NT2/D1 (cell line): ENCODE measurements around the gene ERBB2.
"Not testable (repeated sequence)": the region's sequence is repeated elsewhere in the genome, so short reads cannot be mapped to it uniquely, and the experiment has no call there.

Source experiments
- DNase-seq: peaks from one replicate; pipeline ENCODE4 v3.0.0-alpha.2; 2011; ENCODE audit warnings: low read depth, low spot score
- H3K27me3 ChIP-seq: 2 replicates; pipeline ENCODE4 v1.6.0; 2011; ENCODE audit warnings: mild to moderate bottlenecking; ENCODE audit not compliant: insufficient read length, insufficient read depth
- H3K36me3 ChIP-seq: 2 replicates; pipeline ENCODE4 v1.6.1; 2011; ENCODE audit warnings: mild to moderate bottlenecking, low read length, mixed read lengths; ENCODE audit not compliant: insufficient read depth, insufficient read length
- H3K4me1 ChIP-seq: 2 replicates; pipeline ENCODE4 v1.5.1; 2011; ENCODE audit not compliant: insufficient read depth, insufficient read length
- H3K4me3 ChIP-seq: 2 replicates; pipeline ENCODE4 v1.5.1; 2011; ENCODE audit warnings: low read depth; ENCODE audit not compliant: insufficient read length
- H3K9ac ChIP-seq: 2 replicates; pipeline ENCODE4 v1.6.0; 2011; ENCODE audit warnings: low read depth; ENCODE audit not compliant: insufficient read length
- H3K9me3 ChIP-seq: 2 replicates; pipeline ENCODE4 v1.5.1; 2011; ENCODE audit warnings: mild to moderate bottlenecking, low read length; ENCODE audit not compliant: insufficient read depth
- SUZ12 ChIP-seq: IDR thresholded peaks from 2 replicates; pipeline ENCODE4 v1.6.1; 2011; ENCODE audit not compliant: insufficient read length, insufficient read depth; ENCODE audit errors: extremely low read depth
- YY1 ChIP-seq: IDR thresholded peaks from 2 replicates; pipeline ENCODE4 v1.6.1; 2011; ENCODE audit not compliant: insufficient read length, insufficient read depth
- ZNF274 ChIP-seq: IDR thresholded peaks from 2 replicates; pipeline ENCODE4 v1.6.1; 2011; ENCODE audit warnings: mild to moderate bottlenecking, low read depth, low read length

The ERBB2 gene

GRCh38 chr17:39757176-39757662 lies 57.4 kb downstream of the ERBB2 start:
- H3K36me3 ChIP-seq, result no peaks in the 10 kb centered on the region
- H3K4me3 ChIP-seq, result no peak overlapping the region
- TF ChIP-seq SUZ12 (no peak), YY1 (no peak), ZNF274 (no peak)
- no peak for DNase-seq
- no peaks in the 10 kb centered on the region for H3K27me3 ChIP-seq
- no peak overlapping the region for H3K9ac ChIP-seq
- H3K9me3 ChIP-seq, result no peaks in the 10 kb centered on the region
- H3K4me1 ChIP-seq, result peaks cover 26% of the 10 kb centered on the region

GRCh38 chr17:39757931-39758873 lies 58.3 kb downstream of the ERBB2 start:
- H3K9ac ChIP-seq, result no peak overlapping the region
- DNase-seq, result no peak

GRCh38 chr17:39759204-39759603 lies 59.3 kb downstream of the ERBB2 start:
- Histone ChIP-seq H3K9ac (no peak overlapping the region), H3K4me3 (no peak overlapping the region), H3K36me3 (no peaks in the 10 kb centered on the region), H3K9me3 (no peaks in the 10 kb centered on the region), H3K4me1 (peaks cover 22% of the 10 kb centered on the region), H3K27me3 (no peaks in the 10 kb centered on the region)
- no peak for DNase-seq
- TF ChIP-seq ZNF274 (no peak), YY1 (no peak), SUZ12 (no peak)

More at GRCh38 chr17:39757931-39758873, 58.3 kb downstream of the ERBB2 start:
- TF ChIP-seq SUZ12, result no peak
- no peak for TF ChIP-seq YY1
- TF ChIP-seq ZNF274, result no peak
- Histone ChIP-seq H3K9me3 (no peaks in the 10 kb centered on the region), H3K4me3 (no peak overlapping the region), H3K27me3 (no peaks in the 10 kb centered on the region), H3K4me1 (peaks cover 22% of the 10 kb centered on the region), H3K36me3 (no peaks in the 10 kb centered on the region)

GRCh38 chr17:39761861-39762496 lies 62.1 kb downstream of the ERBB2 start:
- Histone ChIP-seq H3K4me3 (no peak overlapping the region), H3K36me3 (no peaks in the 10 kb centered on the region), H3K27me3 (no peaks in the 10 kb centered on the region), H3K9ac (no peak overlapping the region), H3K9me3 (peaks cover 14% of the 10 kb centered on the region), H3K4me1 (peaks cover 4% of the 10 kb centered on the region)
- no peak for DNase-seq
- TF ChIP-seq SUZ12 (no peak), ZNF274 (no peak), YY1 (no peak)

- no peaks in the 10 kb centered on the region for H3K27me3 ChIP-seq
- no peak overlapping the region for H3K4me3 ChIP-seq
- no peak for DNase-seq
- H3K9me3 ChIP-seq, result peaks cover 14% of the 10 kb centered on the region
- no peak for TF ChIP-seq ZNF274
- TF ChIP-seq SUZ12, result no peak
- TF ChIP-seq YY1, result no peak
- H3K9ac ChIP-seq, result no peak overlapping the region
- H3K4me1 ChIP-seq, result no peaks in the 10 kb centered on the region
- H3K36me3 ChIP-seq, result no peaks in the 10 kb centered on the region
Measured at GRCh38 chr17:39763051-39763820, 63.4 kb downstream of the ERBB2 start.

- H3K4me1 ChIP-seq, H3K4me3 ChIP-seq, H3K27me3 ChIP-seq, H3K9ac ChIP-seq, DNase-seq, H3K36me3 ChIP-seq: not testable (repeated sequence)
- H3K9me3 ChIP-seq, result peaks cover 14% of the 10 kb centered on the region
Measured at GRCh38 chr17:39764171-39764570, 64.3 kb downstream of the ERBB2 start.

- peaks cover 14% of the 10 kb centered on the region for H3K9me3 ChIP-seq
- no peaks in the 10 kb centered on the region for H3K4me1 ChIP-seq
- no peaks in the 10 kb centered on the region for H3K36me3 ChIP-seq
- no peak for TF ChIP-seq ZNF274
- TF ChIP-seq SUZ12, result no peak
- TF ChIP-seq YY1, result no peak
- no peak overlapping the region for H3K9ac ChIP-seq
- H3K4me3 ChIP-seq, result no peak overlapping the region
- no peak for DNase-seq
- no peaks in the 10 kb centered on the region for H3K27me3 ChIP-seq
Measured at GRCh38 chr17:39765175-39765574, 65.3 kb downstream of the ERBB2 start.
